Mesenchymal stem cell (in vitro differentiated cells and primary cell): Measurements from ENCODE around the gene CMTM4.
A peak's percentile ranks its signal among the peaks of the same experiment; 100 is the strongest.

ENCODE experiments used
- DNase-seq: peaks from one replicate; pipeline ENCODE4 v3.0.0-alpha.2; 2013
- H2AFZ ChIP-seq: one replicate; pipeline ENCODE4 v1.6.1; 2013; ENCODE audit warnings: low read depth, mild to moderate bottlenecking, control low read depth, inconsistent platforms, low read length, moderate library complexity
- H2AK5ac ChIP-seq: 2 replicates; pipeline ENCODE4 v1.6.1; 2013; ENCODE audit warnings: low read length, moderate library complexity, mild to moderate bottlenecking, inconsistent platforms; ENCODE audit not compliant: severe bottlenecking
- H2BK120ac ChIP-seq: one replicate; pipeline ENCODE4 v1.6.1; 2013; ENCODE audit warnings: low read depth, mild to moderate bottlenecking, inconsistent platforms, low read length, moderate library complexity
- H2BK12ac ChIP-seq, 2 experiments: one replicate each; pipeline ENCODE4 v1.6.1; 2013; ENCODE audit warnings: inconsistent platforms in 2 of 2, low read length in 2 of 2, mild to moderate bottlenecking in 2 of 2, moderate library complexity in 2 of 2, control low read depth in 1 of 2
- H2BK15ac ChIP-seq: one replicate; pipeline ENCODE4 v1.6.1; 2013; ENCODE audit warnings: mild to moderate bottlenecking, low read depth, inconsistent platforms; ENCODE audit not compliant: poor library complexity, severe bottlenecking
- H2BK5ac ChIP-seq: 2 replicates; pipeline ENCODE4 v1.6.1; 2013; ENCODE audit warnings: low read depth, mild to moderate bottlenecking, low read length, control low read depth, inconsistent platforms; ENCODE audit not compliant: poor library complexity, severe bottlenecking
- H3K14ac ChIP-seq, 2 experiments: one replicate each; pipeline ENCODE4 v1.6.1; 2013; ENCODE audit warnings: inconsistent platforms in 2 of 2, low read length in 2 of 2, control low read depth in 1 of 2, mild to moderate bottlenecking in 1 of 2, moderate library complexity in 1 of 2
- H3K18ac ChIP-seq, 2 experiments: one replicate each; pipeline ENCODE4 v1.6.1; 2013; ENCODE audit warnings: inconsistent platforms in 2 of 2, low read length in 2 of 2, control low read depth in 1 of 2, low read depth in 1 of 2, mild to moderate bottlenecking in 1 of 2
- H3K23ac ChIP-seq, 2 experiments: one replicate each; pipeline ENCODE4 v1.6.1; 2013; ENCODE audit warnings: inconsistent platforms in 2 of 2, low read length in 2 of 2, mild to moderate bottlenecking in 2 of 2, moderate library complexity in 2 of 2, control low read depth in 1 of 2
- H3K27ac ChIP-seq: 2 replicates; pipeline ENCODE4 v1.5.1; 2013; ENCODE audit warnings: mild to moderate bottlenecking, moderate library complexity, low read length, control low read depth, inconsistent platforms; ENCODE audit not compliant: poor library complexity, severe bottlenecking
- H3K27me3 ChIP-seq, 2 experiments: 2 replicates each; pipeline versions ENCODE4 v1.6.1 to v1.7.0; 2013; ENCODE audit warnings: low read length in 2 of 2, mild to moderate bottlenecking in 2 of 2, moderate library complexity in 2 of 2, control low read depth in 1 of 2, inconsistent platforms in 1 of 2; ENCODE audit not compliant: control insufficient read depth in 1 of 2, insufficient read depth in 1 of 2
- H3K36me3 ChIP-seq, 2 experiments: 2 replicates each; pipeline versions ENCODE4 v1.6.1 to v1.7.0; 2013; ENCODE audit warnings: low read length in 2 of 2, control low read depth in 1 of 2, inconsistent platforms in 1 of 2, low read depth in 1 of 2, mild to moderate bottlenecking in 1 of 2; ENCODE audit not compliant: insufficient read depth in 2 of 2, control insufficient read depth in 1 of 2
- H3K4ac ChIP-seq, 2 experiments: one replicate each; pipeline ENCODE4 v1.6.1; 2013; ENCODE audit warnings: inconsistent platforms in 2 of 2, low read length in 2 of 2, mild to moderate bottlenecking in 2 of 2, moderate library complexity in 2 of 2, control low read depth in 1 of 2, low read depth in 1 of 2
- H3K4me1 ChIP-seq: 2 replicates; pipeline ENCODE4 v1.6.1; 2013; ENCODE audit warnings: low read depth, low read length, control low read depth; ENCODE audit not compliant: control insufficient read depth, insufficient read depth
- H3K4me2 ChIP-seq: 2 replicates; pipeline ENCODE4 v1.6.1; 2013; ENCODE audit warnings: low read length, mild to moderate bottlenecking, inconsistent platforms; ENCODE audit not compliant: poor library complexity, severe bottlenecking
- H3K4me3 ChIP-seq, 2 experiments: 2 replicates each; pipeline versions ENCODE4 v1.5.1 to v1.7.0; 2013; ENCODE audit warnings: low read length in 2 of 2, mild to moderate bottlenecking in 2 of 2, control low read depth in 1 of 2, low read depth in 1 of 2; ENCODE audit not compliant: insufficient read depth in 1 of 2
- H3K79me1 ChIP-seq: replicated peaks from 2 replicates; pipeline ENCODE4 v1.6.1; 2013; ENCODE audit warnings: mild to moderate bottlenecking, control low read depth, low read length, inconsistent platforms; ENCODE audit not compliant: poor library complexity, severe bottlenecking
- H3K9ac ChIP-seq: 2 replicates; pipeline ENCODE4 v1.7.0; 2013; ENCODE audit warnings: mild to moderate bottlenecking, low read length, moderate library complexity
- H3K9me3 ChIP-seq: 2 replicates; pipeline ENCODE4 v1.7.0; 2013; ENCODE audit warnings: mild to moderate bottlenecking, low read length; ENCODE audit not compliant: control insufficient read depth
- H4K8ac ChIP-seq: one replicate; pipeline ENCODE4 v1.6.1; 2013; ENCODE audit warnings: inconsistent platforms, mild to moderate bottlenecking, low read length, moderate library complexity
- H4K91ac ChIP-seq: one replicate; pipeline ENCODE4 v1.6.1; 2013; ENCODE audit warnings: mild to moderate bottlenecking, low read length, inconsistent platforms
- WGBS: methylation state at CpG from one replicate; pipeline ENCODE4 v1.1.7; 2013; ENCODE audit warnings: mixed read lengths; 5-methylcytosine and 5-hydroxymethylcytosine counted together

Gene CMTM4

GRCh38 chr16:66682271-66682670 lies 14.3 kb downstream of the CMTM4 start:
- no peak overlapping the region for H2BK15ac ChIP-seq
- peak overlapping the region; percentile 17 for H3K9ac ChIP-seq
- no peak overlapping the region for H2BK120ac ChIP-seq
- no peak overlapping the region for H2AK5ac ChIP-seq
- no peak overlapping the region for H2BK5ac ChIP-seq
- no peaks in the 10 kb centered on the region for H3K9me3 ChIP-seq
- H3K4ac ChIP-seq: no peak overlapping the region
- no peak overlapping the region for H4K91ac ChIP-seq
- H4K8ac ChIP-seq: no peak overlapping the region
- H3K36me3 ChIP-seq: peaks cover 0 to 4% of the 10 kb centered on the region in 2 experiments
- no peak overlapping the region for H3K4me2 ChIP-seq
- no peak overlapping the region for H3K23ac ChIP-seq
- DNase-seq: no peak
- no peak overlapping the region for H3K18ac ChIP-seq
- H3K27ac ChIP-seq: peak overlapping the region; percentile 77
- peaks cover 29% of the 10 kb centered on the region for H3K79me1 ChIP-seq
- peaks cover 24% of the 10 kb centered on the region for H3K4me1 ChIP-seq
- no peak overlapping the region for H3K4me3 ChIP-seq
- H3K14ac ChIP-seq: no peak overlapping the region
- no peak overlapping the region for H2BK12ac ChIP-seq
- no peak overlapping the region for H2AFZ ChIP-seq
- WGBS: 95% methylated on average over 1 of the region's 1 CpG
- H3K27me3 ChIP-seq: no peaks in the 10 kb centered on the region

GRCh38 chr16:66681676-66682075 lies 14.9 kb downstream of the CMTM4 start:
- peaks cover 27% of the 10 kb centered on the region for H3K4me1 ChIP-seq
- H2AFZ ChIP-seq: no peak overlapping the region
- H3K79me1 ChIP-seq: peaks cover 32% of the 10 kb centered on the region
- no peak for DNase-seq
- H3K27ac ChIP-seq: peak overlapping the region; percentile 1
- H3K4ac ChIP-seq: no peak overlapping the region
- H2BK5ac ChIP-seq: no peak overlapping the region
- no peak overlapping the region for H4K8ac ChIP-seq
- 98% methylated on average over 4 of the region's 4 CpGs for WGBS
- H2AK5ac ChIP-seq: peak overlapping the region; percentile 42
- H3K23ac ChIP-seq: no peak overlapping the region
- no peaks in the 10 kb centered on the region for H3K9me3 ChIP-seq
- H3K18ac ChIP-seq: no peak overlapping the region
- H3K4me3 ChIP-seq: no peak overlapping the region
- no peak overlapping the region for H2BK120ac ChIP-seq
- H3K36me3 ChIP-seq: peaks cover 0 to 8% of the 10 kb centered on the region in 2 experiments
- H2BK15ac ChIP-seq: no peak overlapping the region
- H4K91ac ChIP-seq: no peak overlapping the region
- H3K27me3 ChIP-seq: no peaks in the 10 kb centered on the region
- no peak overlapping the region for H3K9ac ChIP-seq
- H2BK12ac ChIP-seq: no peak overlapping the region
- H3K14ac ChIP-seq: no peak overlapping the region
- H3K4me2 ChIP-seq: no peak overlapping the region

GRCh38 chr16:66678337-66678736 lies 18.2 kb downstream of the CMTM4 start:
- H2AFZ ChIP-seq: no peak overlapping the region
- H3K4ac ChIP-seq: no peak overlapping the region
- H3K79me1 ChIP-seq: peaks cover 30% of the 10 kb centered on the region
- peaks cover 19% of the 10 kb centered on the region for H3K4me1 ChIP-seq
- no peak overlapping the region for H2BK120ac ChIP-seq
- 100% methylated on average over 2 of the region's 2 CpGs for WGBS
- no peak overlapping the region for H3K27ac ChIP-seq
- no peak overlapping the region for H2BK15ac ChIP-seq
- peaks cover 0 to 8% of the 10 kb centered on the region in 2 experiments for H3K36me3 ChIP-seq
- H2BK12ac ChIP-seq: no peak overlapping the region
- no peak overlapping the region for H2BK5ac ChIP-seq
- no peak for DNase-seq
- no peak overlapping the region for H3K18ac ChIP-seq
- no peak overlapping the region for H4K91ac ChIP-seq
- H2AK5ac ChIP-seq: no peak overlapping the region
- no peak overlapping the region for H3K23ac ChIP-seq
- H4K8ac ChIP-seq: no peak overlapping the region
- H3K9ac ChIP-seq: no peak overlapping the region
- no peak overlapping the region for H3K4me3 ChIP-seq
- no peak overlapping the region for H3K4me2 ChIP-seq
- no peaks in the 10 kb centered on the region for H3K27me3 ChIP-seq
- H3K14ac ChIP-seq: no peak overlapping the region
- H3K9me3 ChIP-seq: no peaks in the 10 kb centered on the region

- H3K27me3 ChIP-seq: no peaks in the 10 kb centered on the region
- no peaks in the 10 kb centered on the region for H3K9me3 ChIP-seq
- no peak overlapping the region for H2BK15ac ChIP-seq
- DNase-seq: no peak
- no peak overlapping the region for H2AFZ ChIP-seq
- no peak overlapping the region for H3K23ac ChIP-seq
- WGBS: 94% methylated on average over 6 of the region's 6 CpGs
- H4K91ac ChIP-seq: no peak overlapping the region
- peaks cover 17% of the 10 kb centered on the region for H3K4me1 ChIP-seq
- H3K18ac ChIP-seq: no peak overlapping the region
- no peak overlapping the region for H3K27ac ChIP-seq
- H4K8ac ChIP-seq: no peak overlapping the region
- H3K4me3 ChIP-seq: no peak overlapping the region
- no peak overlapping the region for H3K14ac ChIP-seq
- H2BK12ac ChIP-seq: no peak overlapping the region
- H2BK120ac ChIP-seq: no peak overlapping the region
- H3K9ac ChIP-seq: no peak overlapping the region
- H3K79me1 ChIP-seq: peaks cover 30% of the 10 kb centered on the region
- no peak overlapping the region for H3K4ac ChIP-seq
- peaks cover 0 to 8% of the 10 kb centered on the region in 2 experiments for H3K36me3 ChIP-seq
- H3K4me2 ChIP-seq: no peak overlapping the region
- H2BK5ac ChIP-seq: no peak overlapping the region
- no peak overlapping the region for H2AK5ac ChIP-seq
These were observed 18.7 kb downstream of the CMTM4 start for GRCh38 chr16:66677836-66678235.
